GM12878 (cell line): ENCODE data around the gene PPP1R1C. TPM values are rescaled to one million over a fixed set of nuclear protein-coding genes. Genes with fewer than 3 reads are reported as not detected.

Experiments
- ATAC-seq: fragments of 200-7000 bp; cut with Tn5 transposase; 3 replicates; pipeline ENCODE4 v1.9.1; 2020; ENCODE audit warnings: mild to moderate bottlenecking, moderate library complexity
- BruUV-seq: library from RNA; stranded (reverse); fragments of 400-500 nt; replicated peaks from 2 replicates; lab custom pipeline; 2021; lab: Mats Ljungman, UMichigan
- CTCF ChIA-PET: fragments of 300-600 bp; sonication (Branson Sonifier 250); formaldehyde crosslinking; extraction: SDS; loops from one replicate; lab custom pipeline; 2021; ENCODE audit warnings: inconsistent platforms; lab: Yijun Ruan, JAX
- POLR2A ChIA-PET: fragments of 350-600 bp; formaldehyde crosslinking; extraction: SDS; loops from one replicate; lab custom pipeline; 2021; ENCODE audit warnings: inconsistent platforms; lab: Charles Lee
- RAD21 ChIA-PET: fragments of 300-600 bp; sonication (Branson Sonifier 250); formaldehyde crosslinking; loops from one replicate; lab custom pipeline; 2023; ENCODE audit warnings: antibody characterized with exemption; ENCODE audit not compliant: unreplicated experiment; lab: Charles Lee
- SMC1A ChIA-PET: fragments of 300-600 bp; sonication (Branson Sonifier 250); formaldehyde crosslinking; loops from one replicate; lab custom pipeline; 2023; ENCODE audit not compliant: unreplicated experiment, uncharacterized antibody; lab: Charles Lee
- DNase-seq: peaks from one replicate; pipeline ENCODE4 v3.0.0-alpha.2; 2011; ENCODE audit warnings: low read depth, low spot score
- FAIRE-seq: peaks from 3 replicates; lab custom pipeline; 2011; peaks lifted over from hg19 to GRCh38; lab: Jason Lieb, UNC
- H2AFZ ChIP-seq: 2 replicates; pipeline ENCODE4 v1.6.0; 2011; ENCODE audit warnings: low read depth, low read length, control low read depth; ENCODE audit not compliant: control insufficient read depth
- H3K27ac ChIP-seq: 2 replicates; pipeline ENCODE4 v1.5.1; 2011; ENCODE audit warnings: control low read depth; ENCODE audit not compliant: control insufficient read depth, insufficient read depth
- H3K27me3 ChIP-seq, 2 experiments: replicated peaks in 1 of 2; 2 replicates each; pipeline versions ENCODE4 v1.6.0 to v1.6.1; 2011; ENCODE audit warnings: low read length in 1 of 2; ENCODE audit not compliant: control insufficient read depth in 2 of 2, insufficient read depth in 2 of 2
- H3K36me3 ChIP-seq, 2 experiments: 2 replicates each; pipeline ENCODE4 v1.5.1; 2011; ENCODE audit warnings: low read length in 1 of 2; ENCODE audit not compliant: control insufficient read depth in 2 of 2, insufficient read depth in 2 of 2
- H3K4me1 ChIP-seq: 2 replicates; pipeline ENCODE4 v1.6.1; 2011; ENCODE audit warnings: mild to moderate bottlenecking, low read length, moderate library complexity, mixed read lengths; ENCODE audit not compliant: control insufficient read depth, insufficient read depth
- H3K4me2 ChIP-seq: 2 replicates; pipeline ENCODE4 v1.6.0; 2011; ENCODE audit warnings: control low read depth; ENCODE audit not compliant: control insufficient read depth, insufficient read depth
- H3K4me3 ChIP-seq: fragments of 200-600 bp; sonication (generic); 2 replicates; pipeline ENCODE4 v1.5.1; 2016
- H3K79me2 ChIP-seq: 2 replicates; pipeline ENCODE4 v1.6.0; 2011; ENCODE audit warnings: low read length; ENCODE audit not compliant: control insufficient read depth, insufficient read depth
- H3K9ac ChIP-seq: 2 replicates; pipeline ENCODE4 v1.8.0; 2011; ENCODE audit warnings: low read length, control low read depth, mixed read lengths; ENCODE audit not compliant: control insufficient read depth, insufficient read depth
- H3K9me3 ChIP-seq: replicated peaks from 3 replicates; pipeline ENCODE4 v1.5.1; 2011; ENCODE audit warnings: mild to moderate bottlenecking, low read length; ENCODE audit not compliant: control insufficient read depth, insufficient read depth
- H4K20me1 ChIP-seq: 2 replicates; pipeline ENCODE4 v1.6.0; 2011; ENCODE audit not compliant: control insufficient read depth, insufficient read depth
- BMI1 ChIP-seq: fragments of 450-650 bp; IDR thresholded peaks from 2 replicates; pipeline ENCODE4 v1.6.1; 2016; ENCODE audit warnings: mild to moderate bottlenecking, moderate library complexity, borderline replicate concordance
- CHD1 ChIP-seq: IDR thresholded peaks from 2 replicates; pipeline ENCODE4 v1.6.1; 2012; ENCODE audit warnings: low read depth, low read length, improper control_type of control experiment
- KAT2A ChIP-seq: conservative IDR thresholded peaks from 2 replicates; pipeline ENCODE4 v1.6.1; 2011; ENCODE audit warnings: low read depth, low read length; ENCODE audit not compliant: control insufficient read depth
- MAX ChIP-seq: IDR thresholded peaks from 2 replicates; pipeline ENCODE4 v1.6.1; 2012; ENCODE audit warnings: low read depth, low read length, improper control_type of control experiment
- RAD51 ChIP-seq: fragments of 450-650 bp; IDR thresholded peaks from 2 replicates; pipeline ENCODE4 v1.6.1; 2016; ENCODE audit warnings: moderate library complexity, mild to moderate bottlenecking, inconsistent platforms
- RB1 ChIP-seq: fragments of 450-650 bp; formaldehyde crosslinking; IDR thresholded peaks from 2 replicates; pipeline ENCODE4 v1.6.1; 2017; ENCODE audit warnings: mild to moderate bottlenecking, borderline replicate concordance
- SMARCA5 ChIP-seq: fragments of 450-650 bp; IDR thresholded peaks from 2 replicates; pipeline ENCODE4 v1.6.1; 2017; ENCODE audit warnings: mild to moderate bottlenecking
- STAT3 ChIP-seq: IDR thresholded peaks from 2 replicates; pipeline ENCODE4 v1.6.1; 2011; ENCODE audit warnings: low read depth, low read length, improper control_type of control experiment
- SUPT20H ChIP-seq: IDR thresholded peaks from 2 replicates; pipeline ENCODE4 v1.6.1; 2011; ENCODE audit warnings: low read depth, mild to moderate bottlenecking, low read length, moderate library complexity, borderline replicate concordance; ENCODE audit not compliant: control insufficient read depth
- ZNF622 ChIP-seq: fragments of 450-650 bp; IDR thresholded peaks from 2 replicates; pipeline ENCODE4 v1.6.1; 2017; ENCODE audit warnings: mild to moderate bottlenecking, inconsistent platforms
- in situ Hi-C: fragments of 300-500 bp; cut with MboI; formaldehyde crosslinking; loops from 9 replicates; pipeline ENCODE4 v1.14.3; 2018; ENCODE audit warnings: mixed read lengths
- intact Hi-C: fragments of 100-400 bp; cut with micrococcal nuclease; formaldehyde crosslinking; loops from one replicate; pipeline ENCODE4 v1.14.2; 2022; ENCODE audit not compliant: unreplicated experiment
- polyA plus RNA-seq, 11 experiments: library from polyadenylated mRNA; depleted of rRNA in 4 of 11; unstranded in 6 of 11; stranded (reverse) in 5 of 11; fragments of >200 nt; fragmentation: Nextera tagmentation in 4 of 11; fragmentation: Illumina TruSeq in 1 of 11; extraction: Ambion mirVana in 4 of 11; extraction: Trizol in 1 of 11; gene quantifications; 1 replicate in 1 of 11; 2 replicates in 10 of 11; pipeline versions ENCODE4 v1.2.1 to v1.2.3, GENCODE V29; 2011 to 2016; ENCODE audit warnings: inconsistent platforms in 2 of 11, missing spikeins in 2 of 11, low read depth in 1 of 11
- total RNA-seq, 4 experiments: library from RNA; depleted of rRNA in 3 of 4; stranded (reverse); fragments of >200 nt in 3 of 4; fragmentation: Illumina TruSeq in 1 of 4; extraction: Trizol in 1 of 4; gene quantifications; 2 replicates each; pipeline versions ENCODE4 v1.2.1 to v1.2.3, GENCODE V29; 2013 to 2021
- TF ChIP-seq, protein P1 (sequence below): IDR thresholded peaks from 2 replicates; pipeline ENCODE4 v1.6.1; 2011; ENCODE audit warnings: mild to moderate bottlenecking, low read depth, low read length, moderate library complexity; ENCODE audit not compliant: insufficient replicate concordance

PPP1R1C gene
- total and polyA plus RNA-seq, 10 of the 15 experiments (the other 5 are each of a cell fraction or from before 2014, with no cell fraction given) = 0.11 TPM; not detected in 9

GRCh38 chr2:182115258-182115657 lies 129.6 kb downstream of the PPP1R1C start:
- Histone ChIP-seq H3K4me1 (no peaks in the 10 kb centered on the region), H3K36me3 (no peaks in the 10 kb centered on the region), H3K79me2 (no peaks in the 10 kb centered on the region), H3K4me3 (no peak overlapping the region), H3K4me2 (no peak overlapping the region), H3K9ac (no peak overlapping the region), H3K9me3 (no peaks in the 10 kb centered on the region), H3K27ac (no peak overlapping the region), H3K27me3 (no peaks in the 10 kb centered on the region), H2AFZ (no peak overlapping the region), H4K20me1 (no peaks in the 10 kb centered on the region)
- intact Hi-C loops (no loop called here), in situ Hi-C loops (no loop called here)
- ATAC-seq = no peak
- TF ChIP-seq SMARCA5 (no peak), RAD51 (no peak), SUPT20H (no peak), KAT2A (no peak), RB1 (no peak), ZNF622 (no peak), MAX (no peak), STAT3 (no peak), BMI1 (no peak), CHD1 (no peak)
- TF ChIP-seq, protein P1, sequence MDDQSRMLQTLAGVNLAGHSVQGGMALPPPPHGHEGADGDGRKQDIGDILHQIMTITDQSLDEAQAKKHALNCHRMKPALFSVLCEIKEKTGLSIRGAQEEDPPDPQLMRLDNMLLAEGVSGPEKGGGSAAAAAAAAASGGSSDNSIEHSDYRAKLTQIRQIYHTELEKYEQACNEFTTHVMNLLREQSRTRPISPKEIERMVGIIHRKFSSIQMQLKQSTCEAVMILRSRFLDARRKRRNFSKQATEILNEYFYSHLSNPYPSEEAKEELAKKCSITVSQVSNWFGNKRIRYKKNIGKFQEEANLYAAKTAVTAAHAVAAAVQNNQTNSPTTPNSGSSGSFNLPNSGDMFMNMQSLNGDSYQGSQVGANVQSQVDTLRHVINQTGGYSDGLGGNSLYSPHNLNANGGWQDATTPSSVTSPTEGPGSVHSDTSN = no peak
- CTCF ChIA-PET = no interaction called here
- SMC1A ChIA-PET = no interaction called here
- RAD21 ChIA-PET = no interaction called here
- POLR2A ChIA-PET = no interaction called here
- no peak for FAIRE-seq
- DNase-seq = no peak
- BruUV-seq = no TSS peak
